PC-3 (cell line): Measurements from ENCODE around the gene YIPF4.

Experiments
- EZH2 ChIP-seq: fragments of 300-600 bp; sonication (generic); IDR thresholded peaks from one replicate; pipeline ENCODE4 v1.6.1; 2017; ENCODE audit warnings: antibody characterized with exemption, mild to moderate bottlenecking, low read length; ENCODE audit not compliant: unreplicated experiment
- EZH2phosphoT487 ChIP-seq: fragments of 300-600 bp; sonication (generic); IDR thresholded peaks from 2 replicates; pipeline ENCODE4 v1.6.1; 2018; ENCODE audit warnings: mild to moderate bottlenecking, antibody characterized with exemption, low read length, borderline replicate concordance
- TF ChIP-seq, protein P1 (sequence below): fragments of 300-600 bp; sonication (generic); conservative IDR thresholded peaks from 2 replicates; pipeline ENCODE4 v1.5.1; 2017; ENCODE audit warnings: antibody characterized with exemption, low read depth, mild to moderate bottlenecking, low read length

DNA sequence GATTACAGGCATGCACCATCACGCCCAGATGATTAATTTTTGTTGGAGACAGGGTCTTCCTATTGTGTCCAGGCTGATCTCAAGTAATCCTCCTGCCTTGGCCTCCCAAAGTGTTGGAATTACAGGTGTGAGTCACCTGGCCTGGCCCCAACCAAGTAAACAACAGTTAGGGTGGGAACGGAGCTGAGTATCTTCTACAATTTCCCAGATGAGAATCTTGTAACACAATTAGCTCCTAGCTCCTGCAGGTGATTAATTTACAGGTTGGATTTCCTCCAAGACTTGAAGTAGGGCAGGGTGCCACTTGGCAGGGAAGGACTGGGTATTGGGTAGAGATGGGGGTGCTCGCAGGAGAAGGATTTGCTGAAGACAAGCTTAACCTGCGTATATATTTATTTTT is 30.8 kb upstream of the YIPF4 start:
- TF ChIP-seq, protein P1, sequence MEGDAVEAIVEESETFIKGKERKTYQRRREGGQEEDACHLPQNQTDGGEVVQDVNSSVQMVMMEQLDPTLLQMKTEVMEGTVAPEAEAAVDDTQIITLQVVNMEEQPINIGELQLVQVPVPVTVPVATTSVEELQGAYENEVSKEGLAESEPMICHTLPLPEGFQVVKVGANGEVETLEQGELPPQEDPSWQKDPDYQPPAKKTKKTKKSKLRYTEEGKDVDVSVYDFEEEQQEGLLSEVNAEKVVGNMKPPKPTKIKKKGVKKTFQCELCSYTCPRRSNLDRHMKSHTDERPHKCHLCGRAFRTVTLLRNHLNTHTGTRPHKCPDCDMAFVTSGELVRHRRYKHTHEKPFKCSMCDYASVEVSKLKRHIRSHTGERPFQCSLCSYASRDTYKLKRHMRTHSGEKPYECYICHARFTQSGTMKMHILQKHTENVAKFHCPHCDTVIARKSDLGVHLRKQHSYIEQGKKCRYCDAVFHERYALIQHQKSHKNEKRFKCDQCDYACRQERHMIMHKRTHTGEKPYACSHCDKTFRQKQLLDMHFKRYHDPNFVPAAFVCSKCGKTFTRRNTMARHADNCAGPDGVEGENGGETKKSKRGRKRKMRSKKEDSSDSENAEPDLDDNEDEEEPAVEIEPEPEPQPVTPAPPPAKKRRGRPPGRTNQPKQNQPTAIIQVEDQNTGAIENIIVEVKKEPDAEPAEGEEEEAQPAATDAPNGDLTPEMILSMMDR, result no peak
- TF ChIP-seq EZH2phosphoT487 (no peak), EZH2 (no peak)
